GM20000 (cell line): ENCODE data around the gene VSTM2B.

Source experiments
- DNase-seq: peaks from one replicate; pipeline ENCODE4 v3.0.0; 2012; ENCODE audit warnings: low spot score
- CTCF ChIP-seq: IDR thresholded peaks from 2 replicates; pipeline ENCODE4 v1.5.1; 2012; ENCODE audit warnings: mild to moderate bottlenecking, control low read depth; ENCODE audit errors: extremely low read depth, missing control alignments

The VSTM2B gene

DNA sequence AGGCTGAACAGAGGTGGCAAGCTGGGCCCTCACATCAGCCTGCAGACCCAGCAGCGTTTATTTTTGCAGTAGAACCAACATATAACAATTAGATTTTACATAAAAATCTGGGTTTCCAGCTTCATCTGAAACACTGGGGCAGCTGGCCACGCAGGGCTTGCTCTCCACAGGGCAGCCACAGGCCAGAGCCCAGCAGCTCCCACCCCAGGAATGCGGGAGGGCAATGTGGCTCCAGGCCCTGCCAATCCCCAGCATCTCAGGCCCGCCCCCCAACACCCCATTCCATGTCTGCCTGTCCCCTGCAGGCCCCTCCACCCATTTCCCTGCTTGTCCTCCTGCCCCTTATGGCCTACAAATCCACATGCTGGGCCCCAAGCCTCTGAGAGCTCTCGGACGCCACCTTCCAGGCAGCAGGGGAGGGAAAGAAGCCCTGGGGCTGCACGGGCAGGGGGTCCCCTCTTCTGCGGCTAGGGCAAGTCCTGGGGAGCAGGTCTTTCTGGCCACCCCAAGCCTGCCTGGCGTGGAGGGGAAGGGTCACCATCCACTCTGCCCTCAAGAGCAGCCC lies 15.0 kb upstream of the VSTM2B start:
- DNase-seq = no peak
- no peak for TF ChIP-seq CTCF

DNA sequence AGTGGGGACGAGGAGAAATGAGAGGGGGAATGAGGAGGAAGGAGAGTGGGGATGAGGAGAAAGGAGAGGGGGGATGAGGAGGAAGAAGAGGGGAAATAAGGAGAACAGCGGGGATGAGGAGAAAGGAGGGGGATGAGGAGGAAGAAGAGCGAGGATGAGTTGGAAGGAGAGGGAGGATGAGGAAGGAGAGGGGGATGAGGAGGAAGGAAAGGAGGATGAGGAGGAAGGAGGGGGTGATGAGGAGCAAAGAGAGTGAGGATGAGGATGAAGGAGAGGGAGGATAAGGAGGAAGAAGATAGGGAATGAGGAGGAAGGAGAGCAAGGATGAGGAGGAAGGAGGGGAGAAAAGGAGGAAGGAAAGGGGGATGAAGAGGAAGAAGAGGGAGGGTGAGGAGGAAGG lies 14.0 kb upstream of the VSTM2B start:
- no peak for DNase-seq
- no peak for TF ChIP-seq CTCF

DNA sequence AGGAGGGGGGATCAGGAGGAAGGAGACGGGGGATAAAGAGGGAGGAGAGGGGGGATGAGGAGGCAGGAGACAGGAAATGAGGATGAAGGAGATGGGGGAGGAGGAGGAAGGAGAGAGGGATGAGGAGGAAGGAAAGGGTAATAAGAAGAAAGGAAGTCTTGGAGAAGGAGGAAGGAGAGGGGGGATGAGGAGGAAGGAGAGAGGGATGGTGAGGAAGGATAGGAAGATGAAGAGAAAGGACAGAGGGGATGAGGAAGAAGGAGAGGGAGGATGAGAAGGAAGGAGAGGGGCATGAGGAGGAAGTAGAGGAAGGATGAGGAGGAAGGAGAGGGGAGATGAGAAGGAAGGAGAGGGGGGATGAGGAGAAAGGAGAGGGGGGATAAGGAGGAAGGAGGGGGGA lies 13.0 kb upstream of the VSTM2B start:
- TF ChIP-seq CTCF = no peak
- DNase-seq = no peak

- DNase-seq = no peak
Observed at GRCh38 chr19:29514525-29515232, 11.1 kb upstream of the VSTM2B start.

GRCh38 chr19:29515233-29515619 lies 10.6 kb upstream of the VSTM2B start:
- TF ChIP-seq CTCF = no peak
- DNase-seq = no peak

More at GRCh38 chr19:29514525-29515232, 11.1 kb upstream of the VSTM2B start:
- TF ChIP-seq CTCF = no peak

DNA sequence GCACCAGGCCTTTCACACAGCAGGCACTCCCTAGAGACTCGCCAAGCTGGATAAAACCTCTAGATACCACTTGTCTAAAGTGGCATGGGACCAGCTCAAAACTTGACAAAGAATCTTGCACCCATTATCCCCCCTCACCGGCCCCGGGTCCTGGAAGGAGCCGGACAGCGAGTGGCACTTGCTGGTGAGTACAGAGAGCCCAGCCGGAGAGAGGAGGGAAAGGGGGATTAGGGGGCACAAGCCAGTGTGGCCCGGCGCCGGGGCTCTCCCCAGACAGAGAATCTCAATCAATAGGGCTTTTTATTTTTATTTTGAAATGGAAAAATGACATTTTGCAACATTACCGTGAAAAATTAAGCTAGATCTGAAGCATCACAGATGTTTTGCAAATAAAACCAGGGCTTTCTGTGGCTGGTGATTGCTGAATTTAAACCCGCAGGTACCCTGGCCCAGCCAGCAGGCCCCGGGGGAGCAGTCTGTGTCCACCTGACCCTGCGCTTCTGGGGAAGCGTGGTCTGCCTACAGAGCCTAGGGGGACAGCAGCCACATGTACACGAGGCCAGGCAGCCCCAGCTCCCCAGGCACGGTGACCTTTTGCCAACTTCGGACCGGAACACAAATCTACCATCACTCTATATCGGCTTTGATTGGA lies 10.0 kb upstream of the VSTM2B start:
- no peak for TF ChIP-seq CTCF
- no peak for DNase-seq

GRCh38 chr19:29516358-29516725 lies 9.5 kb upstream of the VSTM2B start:
- no peak for TF ChIP-seq CTCF
- no peak for DNase-seq
